Measurements from ENCODE around the gene RTP5. TPM values are rescaled to one million over a fixed set of nuclear protein-coding genes. Genes with fewer than 3 reads are reported as not detected.

RTP5 gene
- total RNA-seq, 1 experiment from 2014 or later: not detected

GRCh38 chr2:241902357-241902991, 32.9 kb downstream of the RTP5 start:
- Mint-ChIP-seq H3K9me3 (ENCODE audit: unreplicated experiment) (no peaks in the 10 kb centered on the region), H3K36me3 (ENCODE audit: insufficient read depth, unreplicated experiment) (no peaks in the 10 kb centered on the region), H3K27ac (ENCODE audit: unreplicated experiment) (no peak overlapping the region), H3K4me3 (ENCODE audit: unreplicated experiment) (no peak overlapping the region), H3K27me3 (ENCODE audit: insufficient read depth, unreplicated experiment) (no peaks in the 10 kb centered on the region), H3K4me1 (ENCODE audit: low read depth, unreplicated experiment) (no peaks in the 10 kb centered on the region)
- H3K4me1 ChIP-seq: no peaks in the 10 kb centered on the region
- DNase-seq: no peak
- POLR2A ChIA-PET: no interaction called here
- no TSS peak for BruUV-seq (replicated peaks)
- H3K36me3 ChIP-seq (ENCODE audit: control insufficient read depth, insufficient read depth, low read length): no peaks in the 10 kb centered on the region
- no peaks in the 10 kb centered on the region for H3K9me3 ChIP-seq
- CTCF ChIA-PET: no interaction called here
- H3K27me3 ChIP-seq (replicated peaks; ENCODE audit: control insufficient read depth, insufficient read depth, low read length): no peaks in the 10 kb centered on the region
- TF ChIP-seq CTCF (IDR thresholded peaks at IDR 0.05; ENCODE audit: insufficient read depth in 1 of 2, low read depth in 1 of 2, low read length in 1 of 2, severe bottlenecking in 1 of 2, unreplicated experiment in 1 of 2): no peak
- no peak overlapping the region for H3K4me3 ChIP-seq (ENCODE audit: low read depth, low read length)
- intact Hi-C loops (cut with micrococcal nuclease; ENCODE audit: unreplicated experiment): no loop called here

- H3K4me1 Mint-ChIP-seq (ENCODE audit: low read depth, unreplicated experiment): no peaks in the 10 kb centered on the region
- H3K27me3 Mint-ChIP-seq (ENCODE audit: insufficient read depth, unreplicated experiment): no peaks in the 10 kb centered on the region
- intact Hi-C loops (cut with micrococcal nuclease; ENCODE audit: unreplicated experiment): no loop called here
- no peak for DNase-seq
- H3K4me1 ChIP-seq: no peaks in the 10 kb centered on the region
- H3K4me3 ChIP-seq (ENCODE audit: low read depth, low read length): no peak overlapping the region
- ChIA-PET POLR2A (no interaction called here), CTCF (no interaction called here)
- H3K36me3 ChIP-seq (ENCODE audit: control insufficient read depth, insufficient read depth, low read length): no peaks in the 10 kb centered on the region
- H3K27ac Mint-ChIP-seq (ENCODE audit: unreplicated experiment): no peak overlapping the region
- no peak for TF ChIP-seq CTCF (IDR thresholded peaks at IDR 0.05; ENCODE audit: insufficient read depth in 1 of 2, low read depth in 1 of 2, low read length in 1 of 2, severe bottlenecking in 1 of 2, unreplicated experiment in 1 of 2)
- no peaks in the 10 kb centered on the region for H3K27me3 ChIP-seq (replicated peaks; ENCODE audit: control insufficient read depth, insufficient read depth, low read length)
- H3K36me3 Mint-ChIP-seq (ENCODE audit: insufficient read depth, unreplicated experiment): no peaks in the 10 kb centered on the region
- no TSS peak for BruUV-seq (replicated peaks)
- no peak overlapping the region for H3K4me3 Mint-ChIP-seq (ENCODE audit: unreplicated experiment)
- no peaks in the 10 kb centered on the region for H3K9me3 ChIP-seq
- H3K9me3 Mint-ChIP-seq (ENCODE audit: unreplicated experiment): no peaks in the 10 kb centered on the region
These were observed 33.8 kb downstream of the RTP5 start for GRCh38 chr2:241903121-241904010.

GRCh38 chr2:241904011-241904718, 34.6 kb downstream of the RTP5 start:
- CTCF ChIA-PET: no interaction called here
- no peak overlapping the region for H3K4me3 Mint-ChIP-seq (ENCODE audit: unreplicated experiment)
- BruUV-seq (replicated peaks): no TSS peak

More at GRCh38 chr2:241904011-241904718, 34.6 kb downstream of the RTP5 start:
- Mint-ChIP-seq H3K4me1 (ENCODE audit: low read depth, unreplicated experiment) (no peaks in the 10 kb centered on the region), H3K27me3 (ENCODE audit: insufficient read depth, unreplicated experiment) (no peaks in the 10 kb centered on the region), H3K36me3 (ENCODE audit: insufficient read depth, unreplicated experiment) (no peaks in the 10 kb centered on the region), H3K9me3 (ENCODE audit: unreplicated experiment) (no peaks in the 10 kb centered on the region), H3K27ac (ENCODE audit: unreplicated experiment) (no peak overlapping the region)
- Histone ChIP-seq H3K4me1 (no peaks in the 10 kb centered on the region), H3K36me3 (ENCODE audit: control insufficient read depth, insufficient read depth, low read length) (no peaks in the 10 kb centered on the region), H3K9me3 (no peaks in the 10 kb centered on the region), H3K27me3 (replicated peaks; ENCODE audit: control insufficient read depth, insufficient read depth, low read length) (no peaks in the 10 kb centered on the region), H3K4me3 (ENCODE audit: low read depth, low read length) (no peak overlapping the region)
- DNase-seq: no peak
- no peak for TF ChIP-seq CTCF (IDR thresholded peaks at IDR 0.05; ENCODE audit: insufficient read depth in 1 of 2, low read depth in 1 of 2, low read length in 1 of 2, severe bottlenecking in 1 of 2, unreplicated experiment in 1 of 2)
- intact Hi-C loops (cut with micrococcal nuclease; ENCODE audit: unreplicated experiment): no loop called here
- POLR2A ChIA-PET: no interaction called here
